GM20431 (cell line): ENCODE results near the gene ABCF2.

ENCODE experiments used
- in situ Hi-C: fragments of 300-500 bp; cut with MseI, MboI; formaldehyde crosslinking; loops from one replicate; pipeline ENCODE4 v1.15.0; 2020; ENCODE audit warnings: low sequenced_read_pairs; ENCODE audit not compliant: unreplicated experiment

Gene ABCF2

DNA sequence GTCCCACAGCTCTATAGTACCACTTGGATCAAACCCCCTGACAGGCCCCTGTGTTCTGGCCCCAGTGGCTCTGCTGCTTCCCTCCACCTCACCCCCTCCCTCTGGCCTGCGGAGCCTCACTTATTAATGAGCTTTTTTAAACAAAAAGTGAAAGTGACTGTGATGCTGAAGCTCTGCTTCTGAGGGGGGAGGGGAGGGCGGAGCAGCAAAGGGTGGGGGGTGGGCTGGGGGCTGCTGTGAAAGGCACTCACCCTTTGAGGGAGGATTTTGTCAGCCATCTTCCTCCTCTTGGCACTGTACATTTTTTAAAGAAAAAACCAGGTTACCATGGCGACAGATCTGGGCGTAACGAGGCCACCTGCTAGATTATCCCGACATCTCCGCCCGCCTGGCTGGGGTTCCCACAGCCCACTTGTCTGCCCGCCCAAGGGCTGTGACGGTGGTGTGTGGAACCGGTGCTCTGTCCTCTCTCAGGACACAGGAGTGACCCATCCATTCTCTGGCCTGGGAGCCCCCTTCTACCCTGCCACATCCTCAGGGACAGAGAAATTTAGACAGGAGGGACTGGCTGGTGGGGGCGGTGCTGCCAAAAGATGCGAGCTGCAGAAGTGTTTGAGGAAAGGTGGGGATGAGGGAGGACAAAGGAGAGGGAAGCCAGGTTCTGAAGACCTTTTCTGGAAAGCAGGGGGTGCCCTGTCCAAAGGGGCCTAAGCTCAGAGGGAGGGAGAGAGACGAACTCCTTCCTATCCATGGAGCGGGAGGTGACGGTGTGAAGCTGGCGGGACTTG, 16.6 kb upstream of the ABCF2 start:
- in situ Hi-C loops = no loop called here

DNA sequence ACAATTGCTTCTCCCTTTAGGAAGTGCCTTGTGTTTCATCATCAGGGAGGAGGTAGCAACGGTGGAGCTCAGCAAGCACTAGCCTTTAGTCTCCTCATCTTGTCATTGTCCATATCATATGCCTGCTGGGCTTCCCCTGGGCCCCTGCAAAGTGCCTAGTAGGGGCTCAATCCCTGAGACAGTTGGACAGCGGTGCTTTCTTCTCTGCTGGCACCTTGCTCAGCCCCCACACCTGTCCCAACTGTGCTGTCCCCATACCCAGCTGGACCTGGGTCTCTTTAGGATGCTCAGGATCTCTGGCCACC, 16.0 kb upstream of the ABCF2 start:
- in situ Hi-C loops = no loop called here

DNA sequence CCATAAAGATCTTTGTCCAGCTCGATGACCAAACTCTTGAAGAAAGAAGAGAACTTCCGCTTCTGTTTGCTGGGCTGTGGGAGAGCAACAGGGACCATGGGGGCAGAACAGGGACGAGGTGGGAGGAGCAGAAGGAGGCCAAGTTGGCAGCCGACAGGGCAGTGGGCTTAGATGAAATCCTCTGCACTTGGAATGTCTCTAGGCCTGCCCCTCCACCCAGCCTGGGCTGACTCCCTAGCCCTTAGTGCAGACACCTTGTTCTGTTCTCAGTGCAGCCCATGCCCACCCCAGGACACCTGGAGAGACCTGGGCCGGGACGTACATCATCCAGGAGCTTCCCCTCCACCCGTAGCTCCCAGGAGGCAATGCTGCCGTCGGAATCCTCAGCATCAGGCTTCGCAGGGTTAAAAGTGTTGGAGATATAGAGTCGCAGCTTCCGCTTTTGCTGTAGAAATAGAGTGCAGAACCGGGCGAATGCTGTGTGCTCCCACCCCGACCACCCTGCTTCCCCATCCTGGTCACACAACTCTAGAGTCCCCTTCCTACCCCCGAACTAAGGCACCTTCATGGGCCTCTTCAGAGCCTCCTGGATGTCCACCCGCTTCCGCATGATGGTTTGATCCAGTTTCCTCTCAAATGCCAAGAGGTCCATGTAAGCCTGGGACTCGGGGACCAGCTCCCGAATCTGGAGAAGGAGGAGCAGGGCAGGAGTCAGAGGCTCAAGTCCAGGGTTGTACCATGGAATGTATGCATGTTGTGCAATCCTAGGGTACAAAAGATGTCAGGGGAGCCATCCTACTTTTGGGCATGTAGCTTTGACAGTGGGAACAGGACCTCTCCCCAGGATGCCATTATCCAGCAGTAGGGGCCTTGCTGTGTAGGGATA, 15.4 kb upstream of the ABCF2 start:
- in situ Hi-C loops = no loop called here

DNA sequence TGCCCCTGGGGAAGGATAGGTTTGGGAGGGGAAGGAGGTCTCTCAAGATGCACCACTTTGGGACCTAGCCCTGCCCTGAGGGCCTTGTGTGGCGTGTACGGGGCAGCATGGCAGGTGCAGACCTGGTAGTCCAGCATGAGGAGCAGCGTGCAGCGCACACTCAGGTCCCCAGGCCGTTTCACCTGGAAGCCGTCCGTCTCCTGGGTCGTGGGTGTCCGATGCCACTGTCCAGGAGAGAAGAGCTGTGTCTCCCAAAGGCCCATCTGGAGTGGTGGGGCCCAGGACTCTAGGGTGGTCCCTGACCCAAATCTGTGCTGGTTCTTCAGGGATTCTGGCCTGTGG, 14.7 kb upstream of the ABCF2 start:
- in situ Hi-C loops = no loop called here

DNA sequence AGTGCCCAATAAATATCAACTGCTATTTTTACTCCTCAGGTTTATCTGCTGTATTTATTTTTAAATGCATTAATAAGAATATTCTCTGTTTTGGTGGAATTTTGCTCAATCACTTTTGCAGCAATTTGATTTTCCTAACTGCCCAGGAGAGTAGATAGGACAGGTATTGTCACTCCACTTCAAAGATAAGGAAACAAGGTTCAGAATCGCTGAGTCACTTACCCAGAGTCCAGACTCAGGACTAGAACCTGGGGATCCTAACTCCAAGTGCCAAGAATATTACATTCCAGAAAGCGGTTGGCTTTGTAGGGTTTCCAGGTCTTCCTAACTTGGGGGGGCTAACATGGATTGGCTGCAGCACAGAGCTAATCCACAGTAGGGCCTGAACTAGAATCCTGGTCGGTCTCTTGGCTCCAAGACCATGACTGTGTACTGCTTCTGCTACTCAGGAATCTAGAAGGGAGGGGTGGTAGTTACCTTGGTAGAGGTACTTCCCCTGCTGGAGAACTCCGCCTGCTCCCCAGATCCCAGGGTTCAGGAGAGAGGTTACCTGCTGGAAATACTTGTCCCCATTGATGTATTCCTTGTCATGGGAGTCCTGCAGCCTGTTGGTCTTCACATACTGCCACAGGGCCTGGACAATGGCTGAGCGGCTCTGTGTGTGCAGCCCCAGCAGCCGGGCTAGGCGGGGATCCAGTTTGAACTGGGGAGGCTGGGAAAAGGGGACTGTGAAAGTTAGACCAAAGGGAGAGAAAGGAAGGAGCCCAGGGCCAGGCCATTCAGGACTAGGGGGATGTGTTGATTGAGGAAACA, 14.1 kb upstream of the ABCF2 start:
- in situ Hi-C loops = no loop called here

DNA sequence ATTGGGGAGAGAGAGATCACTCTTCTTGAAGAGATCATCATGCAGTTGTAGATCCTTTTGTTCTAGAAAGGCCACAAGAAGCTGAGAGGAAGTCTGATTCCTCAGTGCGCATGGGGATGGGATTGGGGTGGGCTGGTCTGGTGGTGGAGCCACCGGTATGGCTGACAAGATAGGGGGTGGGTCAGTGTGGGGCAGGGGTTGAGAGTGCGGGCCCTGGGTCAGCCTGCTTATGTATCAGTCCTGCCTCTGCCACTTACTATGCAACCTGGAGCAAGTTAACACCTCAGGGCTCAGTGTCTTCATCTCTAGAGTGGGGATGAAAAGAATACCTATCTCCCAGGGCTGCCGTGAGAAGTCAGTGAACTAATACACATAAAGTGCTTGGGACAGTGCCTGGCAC, 13.5 kb upstream of the ABCF2 start:
- in situ Hi-C loops = no loop called here

DNA sequence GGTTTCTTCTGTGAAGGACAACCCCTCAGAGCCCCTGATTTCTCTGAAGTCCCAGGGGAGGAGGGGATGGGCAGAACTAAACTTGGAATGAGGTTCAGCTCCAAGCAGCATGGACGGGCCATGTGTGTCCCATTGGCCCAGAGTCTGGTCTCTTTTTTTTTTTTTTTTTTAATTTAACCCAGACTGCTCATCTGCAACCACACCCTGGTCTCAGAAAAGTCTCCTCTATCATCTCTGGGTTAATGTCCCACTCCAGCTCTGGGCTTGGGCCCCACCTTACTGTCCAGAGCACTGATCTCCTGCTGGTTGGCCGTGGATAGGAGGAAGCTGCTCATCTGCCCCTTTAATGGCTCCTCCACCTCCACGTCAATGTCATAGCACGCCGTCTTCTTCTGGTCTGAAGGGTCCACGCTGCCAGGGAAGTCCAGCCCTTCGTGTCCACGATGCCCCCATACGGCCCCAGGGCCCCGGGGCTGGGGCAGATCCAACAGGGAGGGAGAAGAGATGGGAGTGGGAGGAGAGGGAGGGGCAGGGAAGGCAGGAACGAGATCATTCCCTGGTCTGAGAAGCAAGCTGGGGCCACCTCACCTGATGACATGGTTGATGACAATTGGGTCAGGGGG, 12.9 kb upstream of the ABCF2 start:
- in situ Hi-C loops = no loop called here

DNA sequence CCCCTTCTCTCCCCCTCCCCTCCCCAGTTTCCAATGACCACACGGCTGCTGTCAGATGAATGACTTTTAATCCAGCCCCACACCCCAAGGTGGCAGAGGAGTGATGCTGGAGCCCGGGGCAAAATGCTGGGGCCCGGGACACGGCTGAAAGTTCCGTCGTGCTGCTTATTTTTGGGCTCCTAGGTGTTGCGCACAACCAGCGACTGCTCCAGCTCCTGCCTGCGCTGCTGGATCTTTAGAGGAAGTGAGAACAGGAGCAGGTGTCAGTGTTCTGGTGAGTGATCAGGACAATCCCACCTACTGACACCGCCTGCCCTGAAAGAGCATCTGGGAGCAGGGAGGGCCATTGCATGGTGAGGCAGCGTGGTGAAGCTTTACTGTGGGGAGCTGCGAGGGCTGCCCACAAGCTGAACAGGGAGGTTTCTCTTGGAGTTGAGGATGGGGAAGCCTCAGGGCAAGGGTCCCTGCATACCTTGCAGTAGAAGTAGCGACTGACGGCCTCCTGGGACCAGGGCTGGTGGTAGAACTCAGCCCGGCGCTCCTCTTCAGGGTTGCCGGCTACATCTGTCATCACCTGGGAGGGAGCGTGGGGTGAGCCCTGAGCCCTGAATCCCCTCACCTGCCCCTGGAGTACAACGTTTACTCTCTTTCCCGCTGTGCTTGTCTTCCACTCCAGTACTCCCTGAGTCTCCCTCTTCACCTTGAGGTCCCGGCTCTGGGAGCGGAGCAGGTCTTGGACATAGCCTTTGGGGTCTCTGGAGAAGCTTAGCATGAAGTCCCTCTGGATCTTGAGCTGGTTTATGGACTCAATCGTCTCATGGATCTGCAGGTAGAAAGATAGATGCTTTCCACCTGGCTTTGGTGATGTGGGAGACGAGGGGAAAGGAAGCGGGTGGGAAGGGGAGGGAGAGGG, 12.2 kb upstream of the ABCF2 start:
- in situ Hi-C loops = no loop called here

DNA sequence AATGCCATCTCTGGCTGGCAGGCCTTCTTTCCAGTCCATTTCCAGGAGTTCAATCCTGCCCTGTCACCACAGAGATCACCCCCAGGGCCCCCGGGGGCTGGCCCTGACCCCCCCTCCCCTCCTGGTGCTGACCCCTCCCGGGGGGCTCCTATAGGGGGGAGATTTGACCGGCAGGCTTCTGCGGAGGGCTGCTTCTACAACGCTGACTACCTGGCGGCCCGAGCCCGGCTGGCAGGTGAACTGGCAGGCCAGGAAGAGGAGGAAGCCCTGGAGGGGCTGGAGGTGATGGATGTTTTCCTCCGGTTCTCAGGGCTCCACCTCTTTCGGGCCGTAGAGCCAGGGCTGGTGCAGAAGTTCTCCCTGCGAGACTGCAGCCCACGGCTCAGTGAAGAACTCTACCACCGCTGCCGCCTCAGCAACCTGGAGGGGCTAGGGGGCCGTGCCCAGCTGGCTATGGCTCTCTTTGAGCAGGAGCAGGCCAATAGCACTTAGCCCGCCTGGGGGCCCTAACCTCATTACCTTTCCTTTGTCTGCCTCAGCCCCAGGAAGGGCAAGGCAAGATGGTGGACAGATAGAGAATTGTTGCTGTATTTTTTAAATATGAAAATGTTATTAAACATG, 11.3 kb upstream of the ABCF2 start:
- in situ Hi-C loops = no loop called here

DNA sequence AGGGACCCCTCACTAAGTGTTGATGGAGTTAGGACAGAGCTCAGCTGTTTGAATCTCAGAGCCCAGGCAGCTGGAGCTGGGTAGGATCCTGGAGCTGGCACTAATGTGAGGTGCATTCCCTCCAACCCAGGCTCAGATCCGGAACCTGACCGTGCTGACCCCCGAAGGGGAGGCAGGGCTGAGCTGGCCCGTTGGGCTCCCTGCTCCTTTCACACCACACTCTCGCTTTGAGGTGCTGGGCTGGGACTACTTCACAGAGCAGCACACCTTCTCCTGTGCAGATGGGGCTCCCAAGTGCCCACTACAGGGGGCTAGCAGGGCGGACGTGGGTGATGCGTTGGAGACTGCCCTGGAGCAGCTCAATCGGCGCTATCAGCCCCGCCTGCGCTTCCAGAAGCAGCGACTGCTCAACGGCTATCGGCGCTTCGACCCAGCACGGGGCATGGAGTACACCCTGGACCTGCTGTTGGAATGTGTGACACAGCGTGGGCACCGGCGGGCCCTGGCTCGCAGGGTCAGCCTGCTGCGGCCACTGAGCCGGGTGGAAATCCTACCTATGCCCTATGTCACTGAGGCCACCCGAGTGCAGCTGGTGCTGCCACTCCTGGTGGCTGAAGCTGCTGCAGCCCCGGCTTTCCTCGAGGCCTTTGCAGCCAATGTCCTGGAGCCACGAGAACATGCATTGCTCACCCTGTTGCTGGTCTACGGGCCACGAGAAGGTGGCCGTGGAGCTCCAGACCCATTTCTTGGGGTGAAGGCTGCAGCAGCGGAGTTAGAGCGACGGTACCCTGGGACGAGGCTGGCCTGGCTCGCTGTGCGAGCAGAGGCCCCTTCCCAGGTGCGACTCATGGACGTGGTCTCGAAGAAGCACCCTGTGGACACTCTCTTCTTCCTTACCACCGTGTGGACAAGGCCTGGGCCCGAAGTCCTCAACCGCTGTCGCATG, 10.5 kb upstream of the ABCF2 start:
- in situ Hi-C loops = no loop called here

DNA sequence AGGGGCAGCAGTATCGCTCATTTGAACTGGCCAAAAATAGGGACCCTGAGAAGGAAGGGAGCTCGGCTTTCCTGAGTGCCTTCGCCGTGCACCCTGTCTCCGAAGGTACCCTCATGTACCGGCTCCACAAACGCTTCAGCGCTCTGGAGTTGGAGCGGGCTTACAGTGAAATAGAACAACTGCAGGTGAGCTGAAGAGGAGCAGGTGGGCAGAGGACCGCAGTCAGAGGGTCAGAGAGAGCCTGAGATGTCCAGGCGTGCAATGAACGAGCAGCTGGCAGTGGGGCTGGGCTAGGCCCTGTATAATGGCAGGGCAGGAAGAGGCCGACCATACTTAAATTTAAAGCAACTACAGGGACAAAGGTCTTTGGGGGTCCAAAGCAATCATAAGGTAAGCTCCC, 9.4 kb upstream of the ABCF2 start:
- in situ Hi-C loops = no loop called here

DNA sequence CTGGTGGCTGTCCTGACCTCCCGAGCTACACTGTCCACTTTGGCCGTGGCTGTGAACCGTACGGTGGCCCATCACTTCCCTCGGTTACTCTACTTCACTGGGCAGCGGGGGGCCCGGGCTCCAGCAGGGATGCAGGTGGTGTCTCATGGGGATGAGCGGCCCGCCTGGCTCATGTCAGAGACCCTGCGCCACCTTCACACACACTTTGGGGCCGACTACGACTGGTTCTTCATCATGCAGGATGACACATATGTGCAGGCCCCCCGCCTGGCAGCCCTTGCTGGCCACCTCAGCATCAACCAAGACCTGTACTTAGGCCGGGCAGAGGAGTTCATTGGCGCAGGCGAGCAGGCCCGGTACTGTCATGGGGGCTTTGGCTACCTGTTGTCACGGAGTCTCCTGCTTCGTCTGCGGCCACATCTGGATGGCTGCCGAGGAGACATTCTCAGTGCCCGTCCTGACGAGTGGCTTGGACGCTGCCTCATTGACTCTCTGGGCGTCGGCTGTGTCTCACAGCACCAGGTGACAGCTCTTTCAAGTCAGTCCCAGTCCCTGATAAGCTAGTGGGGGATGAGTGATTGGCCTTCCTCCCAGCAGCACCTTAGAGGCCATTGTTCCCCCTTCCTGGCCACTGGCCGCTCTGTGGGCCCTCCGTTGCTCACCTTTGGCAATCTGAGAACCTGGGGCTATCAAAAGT, 8.2 kb upstream of the ABCF2 start:
- in situ Hi-C loops = no loop called here

DNA sequence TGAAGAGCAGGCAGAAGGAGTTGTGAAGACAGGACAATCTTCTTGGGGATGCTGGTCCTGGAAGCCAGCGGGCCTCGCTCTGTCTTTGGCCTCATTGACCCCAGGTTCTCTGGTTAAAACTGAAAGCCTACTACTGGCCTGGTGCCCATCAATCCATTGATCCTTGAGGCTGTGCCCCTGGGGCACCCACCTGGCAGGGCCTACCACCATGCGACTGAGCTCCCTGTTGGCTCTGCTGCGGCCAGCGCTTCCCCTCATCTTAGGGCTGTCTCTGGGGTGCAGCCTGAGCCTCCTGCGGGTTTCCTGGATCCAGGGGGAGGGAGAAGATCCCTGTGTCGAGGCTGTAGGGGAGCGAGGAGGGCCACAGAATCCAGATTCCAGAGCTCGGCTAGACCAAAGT, 6.8 kb upstream of the ABCF2 start:
- in situ Hi-C loops = no loop called here

DNA sequence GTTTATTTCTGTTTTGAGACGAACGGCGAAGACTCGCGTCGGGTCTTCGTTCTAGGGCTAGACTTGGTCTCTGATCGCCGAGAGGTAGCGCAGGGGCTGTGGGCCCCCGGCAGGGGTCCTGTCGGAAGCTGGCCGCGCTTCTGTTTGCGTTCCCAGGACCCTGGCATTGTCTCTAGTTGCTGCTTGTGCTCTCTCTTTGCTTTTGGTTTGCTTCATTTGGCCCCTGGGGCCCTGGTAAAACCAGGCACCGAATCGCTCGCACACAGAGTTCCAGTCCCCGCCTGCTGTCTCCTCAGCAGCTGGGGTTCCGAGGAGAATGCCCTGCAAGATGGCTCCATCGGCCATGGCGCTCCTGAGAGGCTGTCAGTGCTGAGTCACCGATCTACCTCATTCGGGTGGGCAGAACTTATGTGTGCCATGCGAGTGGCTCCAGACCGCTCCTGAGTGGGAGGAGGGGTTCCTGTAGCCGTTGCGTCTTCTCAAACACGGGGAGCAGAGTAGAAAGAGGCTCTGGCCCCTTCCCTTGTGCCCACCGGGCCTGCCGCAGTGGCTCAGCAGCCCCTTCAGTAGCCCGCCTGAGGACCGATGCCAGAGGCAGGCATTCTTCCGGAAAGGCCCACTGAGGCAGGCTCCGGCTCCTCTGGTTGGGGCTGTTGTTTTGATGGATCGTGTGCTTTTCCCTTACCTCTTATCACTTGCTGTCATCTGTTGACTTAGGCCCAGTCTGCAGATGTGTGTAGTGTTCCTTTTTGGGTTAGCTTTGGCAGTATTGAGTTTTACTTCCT, 6.1 kb upstream of the ABCF2 start:
- in situ Hi-C loops = no loop called here

DNA sequence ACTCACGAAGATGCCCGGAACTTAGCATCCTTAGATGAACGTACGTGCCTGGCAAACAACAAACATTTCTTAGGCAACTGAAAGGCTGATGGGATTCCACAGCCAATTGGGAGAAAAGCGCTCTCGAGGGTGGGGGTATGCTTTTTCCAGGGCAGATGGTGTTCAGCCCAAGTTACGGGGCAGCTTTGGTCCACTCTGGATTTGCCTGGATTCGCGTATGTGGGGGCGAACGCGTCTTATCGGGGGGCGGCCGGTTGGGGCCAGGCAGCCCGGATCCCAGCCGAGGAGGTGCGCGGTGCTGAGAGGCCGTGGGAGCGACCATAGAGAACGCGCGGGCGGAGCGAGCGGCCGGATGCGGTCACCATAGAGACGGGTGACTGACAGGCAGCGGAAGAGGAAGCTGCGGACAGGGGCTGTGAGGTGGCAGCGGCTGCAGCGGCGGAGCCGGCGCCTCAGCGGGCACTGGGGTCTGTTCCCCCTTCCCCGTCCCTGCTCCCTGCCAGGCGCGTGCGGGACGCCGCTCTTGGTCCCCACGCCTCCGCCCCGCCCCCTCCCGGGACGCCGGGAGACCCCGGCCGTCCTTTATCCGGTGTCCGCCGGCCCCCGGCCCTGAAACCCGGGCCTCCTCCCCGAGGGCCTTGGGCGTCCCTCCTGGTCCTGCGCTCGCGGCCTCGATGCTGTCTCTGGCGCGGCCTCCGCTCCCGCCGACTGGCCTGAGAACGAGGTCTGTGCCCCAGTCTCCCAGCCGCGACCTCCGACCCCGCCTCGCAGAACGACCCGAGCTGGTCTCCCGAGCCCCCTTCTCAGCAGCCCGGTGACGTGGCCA, 5.3 kb upstream of the ABCF2 start, which contains the start of gene CHPF2:
CHPF2 (plus strand) TSS at position 393 of the 826 bp plus-strand sequence. CDS start 1,529 bp downstream, outside the sequence.
- in situ Hi-C loops = no loop called here

DNA sequence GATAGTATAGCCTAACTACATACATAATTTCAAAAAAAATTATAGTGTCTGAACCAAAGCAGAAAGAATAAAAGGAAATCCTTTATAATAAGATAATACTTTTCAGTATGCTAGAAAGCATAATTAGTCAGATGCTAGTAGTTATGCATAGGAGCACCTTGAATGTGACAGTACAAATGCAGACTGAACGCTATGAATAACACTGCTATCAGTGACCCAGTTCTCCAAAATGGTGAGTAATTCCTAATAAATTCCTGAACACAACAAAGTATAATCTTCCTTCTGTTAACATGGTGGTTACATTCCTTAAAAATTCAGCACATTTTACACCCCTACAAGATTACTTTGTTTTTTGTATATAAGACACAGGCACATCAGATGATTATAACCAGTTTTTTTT, 4.1 kb upstream of the ABCF2 start:
- in situ Hi-C loops = no loop called here
